A549 (cell line): ENCODE measurements around the gene MMP14. TPM values are rescaled to one million over a fixed set of nuclear protein-coding genes. Genes with fewer than 3 reads are reported as not detected.

ENCODE experiments used
- ATAC-seq, 2 experiments: fragments of 200-7000 bp in 1 of 2; fragments of >200 bp in 1 of 2; cut with Nextera tagmentation in 1 of 2; cut with Tn5 transposase in 1 of 2; 3 replicates each; pipeline versions ENCODE4 v1.8.0 to v1.9.1; 2018 to 2020; ENCODE audit warnings: mild to moderate bottlenecking in 1 of 2, moderate library complexity in 1 of 2
- CTCF ChIA-PET: fragments of 300-600 bp; sonication (Branson Sonifier 250); formaldehyde crosslinking; extraction: SDS; loops from one replicate; lab custom pipeline; 2021; ENCODE audit warnings: antibody characterized with exemption, inconsistent platforms; lab: Yijun Ruan, JAX
- POLR2A ChIA-PET: fragments of 350-600 bp; formaldehyde crosslinking; extraction: SDS; loops from one replicate; lab custom pipeline; 2021; ENCODE audit warnings: antibody characterized with exemption, inconsistent platforms; lab: Yijun Ruan, JAX
- DNase-seq, 2 experiments: peaks; one replicate each; pipeline versions ENCODE4 v3.0.0 to v3.0.0-alpha.2; 2011 to 2016; ENCODE audit warnings: low read depth in 1 of 2, low spot score in 1 of 2
- FAIRE-seq: peaks from 2 replicates; lab custom pipeline; 2011; peaks lifted over from hg19 to GRCh38; lab: Jason Lieb, UNC
- H3K27ac ChIP-seq, 2 experiments: fragments of >200 bp; sonication (Bioruptor Twin); formaldehyde crosslinking; 3 replicates each; pipeline ENCODE4 v1.5.1; 2016 to 2017
- H3K4me1 ChIP-seq: fragments of >200 bp; sonication (Bioruptor Twin); formaldehyde crosslinking; 3 replicates; pipeline ENCODE4 v1.6.1; 2016
- H3K4me2 ChIP-seq: fragments of >200 bp; sonication (Bioruptor Twin); formaldehyde crosslinking; 3 replicates; pipeline ENCODE4 v1.6.1; 2016
- H3K4me3 ChIP-seq: fragments of >200 bp; sonication (Bioruptor Twin); formaldehyde crosslinking; 3 replicates; pipeline ENCODE4 v1.5.1; 2016
- H3K9me3 ChIP-seq: fragments of >200 bp; sonication (Bioruptor Twin); formaldehyde crosslinking; 3 replicates; pipeline ENCODE4 v1.6.1; 2016
- CEBPB ChIP-seq, 2 experiments: fragments of >200 bp in 1 of 2; sonication (Bioruptor Twin) in 1 of 2; formaldehyde crosslinking in 1 of 2; IDR thresholded peaks; 2 replicates each; pipeline ENCODE4 v1.6.1; 2012 to 2016
- CHD4 ChIP-seq: fragments of 200-600 bp; sonication (generic); IDR thresholded peaks from 2 replicates; pipeline ENCODE4 v1.6.1; 2016; ENCODE audit warnings: antibody characterized with exemption, mild to moderate bottlenecking, borderline replicate concordance
- E2F6 ChIP-seq: IDR thresholded peaks from 2 replicates; pipeline ENCODE4 v1.6.1; 2012; ENCODE audit warnings: low read depth, borderline replicate concordance
- EHMT2 ChIP-seq: fragments of 200-600 bp; sonication (generic); IDR thresholded peaks from 2 replicates; pipeline ENCODE4 v1.6.1; 2016; ENCODE audit warnings: antibody characterized with exemption, low read depth, mild to moderate bottlenecking, moderate library complexity
- ESRRA ChIP-seq: fragments of 150-350 bp; IDR thresholded peaks from 2 replicates; pipeline ENCODE4 v1.6.1; 2014; ENCODE audit warnings: mild to moderate bottlenecking, low read length, borderline replicate concordance
- FOXS1 ChIP-seq: fragments of 250-450 bp; sonication (Bioruptor Pico); IDR thresholded peaks from 2 replicates; pipeline ENCODE4 v1.5.0; 2020; ENCODE audit warnings: mild to moderate bottlenecking, moderate library complexity
- GATA3 ChIP-seq: IDR thresholded peaks from 2 replicates; pipeline ENCODE4 v1.6.1; 2012; ENCODE audit warnings: borderline replicate concordance
- HOXA7 ChIP-seq: fragments of 250-450 bp; sonication (Bioruptor Pico); IDR thresholded peaks from 2 replicates; pipeline ENCODE4 v1.5.0; 2020; ENCODE audit warnings: mild to moderate bottlenecking, moderate library complexity
- HOXB13 ChIP-seq: fragments of 250-450 bp; sonication (Bioruptor Pico); IDR thresholded peaks from 2 replicates; pipeline ENCODE4 v1.5.0; 2020; ENCODE audit warnings: low read depth, mild to moderate bottlenecking, moderate library complexity
- HOXB5 ChIP-seq: fragments of 250-450 bp; sonication (Bioruptor Pico); IDR thresholded peaks from 2 replicates; pipeline ENCODE4 v1.5.0; 2020; ENCODE audit warnings: mild to moderate bottlenecking, moderate library complexity
- JUN ChIP-seq, 2 experiments: fragments of >200 bp; sonication (Bioruptor Twin); formaldehyde crosslinking; IDR thresholded peaks; 2 replicates in 1 of 2; 3 replicates in 1 of 2; pipeline ENCODE4 v1.6.1; 2016 to 2017
- JUNB ChIP-seq: fragments of >200 bp; sonication (Bioruptor Twin); formaldehyde crosslinking; IDR thresholded peaks from 2 replicates; pipeline ENCODE4 v1.6.1; 2016
- KDM5A ChIP-seq: fragments of 200-600 bp; sonication (generic); IDR thresholded peaks from 2 replicates; pipeline ENCODE4 v1.6.1; 2016; ENCODE audit warnings: antibody characterized with exemption, mild to moderate bottlenecking
- MAFK ChIP-seq: fragments of 450-650 bp; IDR thresholded peaks from 2 replicates; pipeline ENCODE4 v1.6.1; 2014; ENCODE audit not compliant: partially characterized antibody
- MAX ChIP-seq: IDR thresholded peaks from 2 replicates; pipeline ENCODE4 v1.6.1; 2012
- NR3C1 ChIP-seq: fragments of >200 bp; sonication (Bioruptor Twin); formaldehyde crosslinking; IDR thresholded peaks from 3 replicates; pipeline ENCODE4 v1.6.1; 2017
- RAD21 ChIP-seq, 2 experiments: fragments of >200 bp in 1 of 2; sonication (Bioruptor Twin) in 1 of 2; formaldehyde crosslinking in 1 of 2; IDR thresholded peaks in 1 of 2; conservative IDR thresholded peaks in 1 of 2; 2 replicates in 1 of 2; 3 replicates in 1 of 2; pipeline ENCODE4 v1.6.1; 2012 to 2018; ENCODE audit warnings: inconsistent platforms in 1 of 2
- RARB ChIP-seq: fragments of 250-450 bp; sonication (Bioruptor Pico); IDR thresholded peaks from 2 replicates; pipeline ENCODE4 v1.8.0; 2021; ENCODE audit warnings: mild to moderate bottlenecking, moderate library complexity
- RFX5 ChIP-seq: fragments of 450-650 bp; IDR thresholded peaks from 2 replicates; pipeline ENCODE4 v1.7.1; 2014; ENCODE audit warnings: antibody characterized with exemption, mild to moderate bottlenecking, moderate library complexity
- RNF2 ChIP-seq: fragments of 200-600 bp; sonication (generic); IDR thresholded peaks from 2 replicates; pipeline ENCODE4 v1.6.1; 2016; ENCODE audit warnings: low read depth, mild to moderate bottlenecking, antibody characterized with exemption, moderate library complexity, borderline replicate concordance
- SREBF2 ChIP-seq: fragments of 450-650 bp; IDR thresholded peaks from 2 replicates; pipeline ENCODE4 v1.6.1; 2014; ENCODE audit warnings: mild to moderate bottlenecking, moderate library complexity
- TP53 ChIP-seq: fragments of 250-450 bp; sonication (Bioruptor Pico); IDR thresholded peaks from 2 replicates; pipeline ENCODE4 v1.5.0; 2021; ENCODE audit warnings: mild to moderate bottlenecking, moderate library complexity
- ZC3H11A ChIP-seq: fragments of 450-650 bp; IDR thresholded peaks from 2 replicates; pipeline ENCODE4 v1.6.1; 2014; ENCODE audit warnings: antibody characterized with exemption, mild to moderate bottlenecking
- ZFP36 ChIP-seq: fragments of 450-650 bp; IDR thresholded peaks from 2 replicates; pipeline ENCODE4 v1.6.1; 2014; ENCODE audit warnings: borderline replicate concordance; ENCODE audit not compliant: partially characterized antibody
- ZNF302 ChIP-seq: fragments of 250-450 bp; sonication (Bioruptor Pico); IDR thresholded peaks from 2 replicates; pipeline ENCODE4 v1.9.0; 2021; ENCODE audit warnings: inconsistent platforms, mild to moderate bottlenecking, moderate library complexity
- ZSCAN20 ChIP-seq: fragments of 250-450 bp; sonication (Bioruptor Pico); IDR thresholded peaks from 2 replicates; pipeline ENCODE4 v1.8.0; 2022; ENCODE audit warnings: mild to moderate bottlenecking, moderate library complexity
- WGBS: methylation state at CpG from one replicate; pipeline ENCODE4 v1.1.6; 2017; ENCODE audit errors: missing lambda C conversion rate; 5-methylcytosine and 5-hydroxymethylcytosine counted together
- polyA plus RNA-seq, 4 experiments: library from polyadenylated mRNA; depleted of rRNA in 3 of 4; stranded (reverse); fragments of >200 nt; fragmentation: RNase III in 1 of 4; extraction: RNeasy Plus Mini Kit Qiagen cat#74134 plus additional on column Dnase treatment in 1 of 4; gene quantifications; 2 replicates in 3 of 4; 3 replicates in 1 of 4; pipeline ENCODE4 v1.2.3, GENCODE V29; 2011 to 2017

Gene MMP14
- polyA plus RNA-seq, 2 of the 4 experiments (the other 2 are of a cell fraction) = 1.5 to 1.9 TPM

GRCh38 chr14:22893706-22894105, 57.3 kb downstream of the MMP14 start:
- POLR2A ChIA-PET = no interaction called here
- CTCF ChIA-PET = interaction anchor here (1.0 to 16.6 kb wide), 4 partner anchors 13 to 323 kb away, joined by 3 to 368 read pairs (median 6); partner anchors contain the start of genes LRP10 and REM2
- Histone ChIP-seq H3K4me1 (peaks cover 14% of the 10 kb centered on the region), H3K27ac (no peak overlapping the region), H3K4me3 (no peak overlapping the region), H3K4me2 (no peak overlapping the region), H3K9me3 (no peaks in the 10 kb centered on the region)
- DNase-seq (no peak), FAIRE-seq (no peak), ATAC-seq (no peak)
- WGBS = 80% methylated on average over 4 of the region's 4 CpGs
- no peak for TF ChIP-seq GATA3
- TF ChIP-seq ZSCAN20 (CRISPR knock-in tag) = no peak
- no peak for TF ChIP-seq MAX
- TF ChIP-seq ESRRA = no peak
- no peak for TF ChIP-seq CEBPB (IDR thresholded peaks at IDR 0.05)
- no peak for TF ChIP-seq EHMT2
- no peak for TF ChIP-seq FOXS1 (CRISPR knock-in tag)
- no peak for TF ChIP-seq E2F6
- TF ChIP-seq ZFP36 = no peak
- no peak for TF ChIP-seq JUNB
- no peak for TF ChIP-seq RFX5
- no peak for TF ChIP-seq RAD21 (conservative IDR thresholded peaks at IDR 0.05 in 1 of 2, IDR thresholded peaks at IDR 0.05 in 1 of 2)
- no peak for TF ChIP-seq HOXB5 (CRISPR knock-in tag)
- TF ChIP-seq RNF2 = no peak
- TF ChIP-seq RARB (CRISPR knock-in tag) = no peak
- TF ChIP-seq MAFK = no peak

GRCh38 chr14:22895402-22895801, 59.0 kb downstream of the MMP14 start:
- peaks cover 18% of the 10 kb centered on the region for H3K4me1 ChIP-seq
- TF ChIP-seq RARB (CRISPR knock-in tag) = no peak
- no peak for TF ChIP-seq RAD21 (conservative IDR thresholded peaks at IDR 0.05 in 1 of 2, IDR thresholded peaks at IDR 0.05 in 1 of 2)
- TF ChIP-seq KDM5A = no peak
- no peak for TF ChIP-seq TP53 (CRISPR knock-in tag)
- no peak for TF ChIP-seq HOXA7 (CRISPR knock-in tag)
- TF ChIP-seq NR3C1 = no peak
- TF ChIP-seq ZNF302 (CRISPR knock-in tag) = no peak
- TF ChIP-seq JUN (IDR thresholded peaks at IDR 0.05) = no peak
- TF ChIP-seq SREBF2 = no peak
- no peak for TF ChIP-seq MAX
- TF ChIP-seq HOXB13 (CRISPR knock-in tag) = no peak
- TF ChIP-seq ZC3H11A = no peak
- no peak for TF ChIP-seq RFX5
- no peak for TF ChIP-seq CHD4
- no peak for FAIRE-seq

More at GRCh38 chr14:22895402-22895801, 59.0 kb downstream of the MMP14 start:
- DNase-seq (no peak), ATAC-seq (no peak)
- no peak overlapping the region for H3K4me3 ChIP-seq
- H3K27ac ChIP-seq = no peak overlapping the region
- H3K4me2 ChIP-seq = no peak overlapping the region
- H3K9me3 ChIP-seq = no peaks in the 10 kb centered on the region
- 86% methylated on average over 1 of the region's 1 CpG for WGBS
- POLR2A ChIA-PET = interaction anchor here (1.5 kb wide), 1 partner anchor 24 kb away, joined by 6 read pairs; the partner anchor contains the start of gene RBM23
- CTCF ChIA-PET = interaction anchor here (1.3 to 16.6 kb wide), 6 partner anchors 14 to 339 kb away, joined by 4 to 368 read pairs (median 11); partner anchors contain the start of genes LRP10 and REM2
